Measurements from ENCODE around the gene OSGIN1.

DNA sequence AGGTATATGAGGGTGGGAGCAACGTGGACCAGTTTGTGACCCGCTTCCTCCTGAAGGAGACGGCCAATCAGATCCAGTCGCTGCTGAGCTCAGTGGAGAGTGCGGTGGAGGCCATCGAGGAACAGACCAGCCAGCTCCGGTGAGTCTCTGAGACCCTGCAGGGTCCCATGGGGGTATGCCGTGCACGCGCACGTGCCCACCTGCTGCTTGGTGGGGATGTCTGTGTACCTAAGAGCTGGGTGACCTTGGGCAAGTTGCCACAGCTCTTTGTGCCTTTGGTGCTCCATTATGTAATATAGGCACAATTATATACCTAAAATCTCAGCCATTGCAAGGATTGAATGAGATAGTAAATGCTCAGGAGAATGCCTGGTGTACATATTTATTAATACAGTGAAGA is 37.5 kb downstream of the OSGIN1 start:
- TF ChIP-seq, protein P1, sequence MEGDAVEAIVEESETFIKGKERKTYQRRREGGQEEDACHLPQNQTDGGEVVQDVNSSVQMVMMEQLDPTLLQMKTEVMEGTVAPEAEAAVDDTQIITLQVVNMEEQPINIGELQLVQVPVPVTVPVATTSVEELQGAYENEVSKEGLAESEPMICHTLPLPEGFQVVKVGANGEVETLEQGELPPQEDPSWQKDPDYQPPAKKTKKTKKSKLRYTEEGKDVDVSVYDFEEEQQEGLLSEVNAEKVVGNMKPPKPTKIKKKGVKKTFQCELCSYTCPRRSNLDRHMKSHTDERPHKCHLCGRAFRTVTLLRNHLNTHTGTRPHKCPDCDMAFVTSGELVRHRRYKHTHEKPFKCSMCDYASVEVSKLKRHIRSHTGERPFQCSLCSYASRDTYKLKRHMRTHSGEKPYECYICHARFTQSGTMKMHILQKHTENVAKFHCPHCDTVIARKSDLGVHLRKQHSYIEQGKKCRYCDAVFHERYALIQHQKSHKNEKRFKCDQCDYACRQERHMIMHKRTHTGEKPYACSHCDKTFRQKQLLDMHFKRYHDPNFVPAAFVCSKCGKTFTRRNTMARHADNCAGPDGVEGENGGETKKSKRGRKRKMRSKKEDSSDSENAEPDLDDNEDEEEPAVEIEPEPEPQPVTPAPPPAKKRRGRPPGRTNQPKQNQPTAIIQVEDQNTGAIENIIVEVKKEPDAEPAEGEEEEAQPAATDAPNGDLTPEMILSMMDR (IDR thresholded peaks at IDR 0.05), result no peak
- TF ChIP-seq POLR2A (IDR thresholded peaks at IDR 0.05), result no peak

Measured in body of pancreas (tissue), 4 donors.